DOHH2 (cell line): ENCODE measurements around the gene ZBTB3.

ENCODE experiments used
- EZH2phosphoT487 ChIP-seq: fragments of 200-600 bp; sonication (generic); IDR thresholded peaks from 2 replicates; pipeline ENCODE4 v1.6.1; 2017; ENCODE audit warnings: borderline replicate concordance, mild to moderate bottlenecking, antibody characterized with exemption, low read length, moderate library complexity, mixed read lengths
- TF ChIP-seq, protein P1 (sequence below): fragments of 200-600 bp; sonication (generic); IDR thresholded peaks from one replicate; pipeline ENCODE4 v1.5.1; 2014; ENCODE audit warnings: antibody characterized with exemption, mild to moderate bottlenecking, low read depth, low read length; ENCODE audit not compliant: poor library complexity, severe bottlenecking

DNA sequence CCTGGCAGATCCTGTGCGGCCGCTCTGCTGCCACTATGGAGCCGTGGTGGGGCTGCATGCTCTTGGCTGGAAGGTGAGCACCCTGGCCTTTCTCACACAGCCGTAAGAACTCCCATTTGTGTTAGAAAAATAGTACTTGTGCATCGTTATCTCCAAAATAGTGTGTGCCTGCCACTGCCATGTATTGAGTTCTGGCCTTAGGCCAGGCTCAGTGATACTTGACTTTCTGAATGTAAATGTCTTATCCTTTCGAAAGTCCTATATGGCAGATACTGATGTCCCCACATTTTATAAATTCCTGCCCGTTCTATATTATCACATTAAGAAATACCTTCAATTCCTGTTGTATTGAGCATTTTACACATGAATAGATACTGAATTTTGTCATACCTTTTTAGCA lies 28.8 kb upstream of the ZBTB3 start:
- TF ChIP-seq, protein P1, sequence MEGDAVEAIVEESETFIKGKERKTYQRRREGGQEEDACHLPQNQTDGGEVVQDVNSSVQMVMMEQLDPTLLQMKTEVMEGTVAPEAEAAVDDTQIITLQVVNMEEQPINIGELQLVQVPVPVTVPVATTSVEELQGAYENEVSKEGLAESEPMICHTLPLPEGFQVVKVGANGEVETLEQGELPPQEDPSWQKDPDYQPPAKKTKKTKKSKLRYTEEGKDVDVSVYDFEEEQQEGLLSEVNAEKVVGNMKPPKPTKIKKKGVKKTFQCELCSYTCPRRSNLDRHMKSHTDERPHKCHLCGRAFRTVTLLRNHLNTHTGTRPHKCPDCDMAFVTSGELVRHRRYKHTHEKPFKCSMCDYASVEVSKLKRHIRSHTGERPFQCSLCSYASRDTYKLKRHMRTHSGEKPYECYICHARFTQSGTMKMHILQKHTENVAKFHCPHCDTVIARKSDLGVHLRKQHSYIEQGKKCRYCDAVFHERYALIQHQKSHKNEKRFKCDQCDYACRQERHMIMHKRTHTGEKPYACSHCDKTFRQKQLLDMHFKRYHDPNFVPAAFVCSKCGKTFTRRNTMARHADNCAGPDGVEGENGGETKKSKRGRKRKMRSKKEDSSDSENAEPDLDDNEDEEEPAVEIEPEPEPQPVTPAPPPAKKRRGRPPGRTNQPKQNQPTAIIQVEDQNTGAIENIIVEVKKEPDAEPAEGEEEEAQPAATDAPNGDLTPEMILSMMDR = no peak
- TF ChIP-seq EZH2phosphoT487 = no peak
